ENCODE measurements around the gene KAZN.

DNA sequence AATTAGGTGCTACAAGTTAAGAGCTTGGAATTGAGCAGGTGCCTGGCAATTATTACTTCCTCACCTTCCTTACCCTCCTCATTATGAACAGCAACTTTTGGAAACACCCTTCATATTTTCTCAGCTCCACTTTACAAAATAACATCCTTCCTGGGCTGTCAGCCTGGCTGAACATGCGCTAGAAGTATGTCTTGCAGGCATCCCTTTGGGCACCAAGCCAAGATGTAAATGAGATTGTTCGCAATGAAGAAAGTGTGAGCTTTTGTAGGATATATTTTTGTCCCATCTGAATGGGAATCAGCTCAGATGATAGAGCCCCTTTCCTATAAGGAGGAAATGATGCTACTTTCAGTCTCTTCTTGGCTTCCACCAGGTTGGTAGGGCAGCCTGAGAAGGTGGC is 245.9 kb downstream of the KAZN start:
- no peak for TF ChIP-seq USF2 (IDR thresholded peaks at IDR 0.05)
- TF ChIP-seq, protein P1, sequence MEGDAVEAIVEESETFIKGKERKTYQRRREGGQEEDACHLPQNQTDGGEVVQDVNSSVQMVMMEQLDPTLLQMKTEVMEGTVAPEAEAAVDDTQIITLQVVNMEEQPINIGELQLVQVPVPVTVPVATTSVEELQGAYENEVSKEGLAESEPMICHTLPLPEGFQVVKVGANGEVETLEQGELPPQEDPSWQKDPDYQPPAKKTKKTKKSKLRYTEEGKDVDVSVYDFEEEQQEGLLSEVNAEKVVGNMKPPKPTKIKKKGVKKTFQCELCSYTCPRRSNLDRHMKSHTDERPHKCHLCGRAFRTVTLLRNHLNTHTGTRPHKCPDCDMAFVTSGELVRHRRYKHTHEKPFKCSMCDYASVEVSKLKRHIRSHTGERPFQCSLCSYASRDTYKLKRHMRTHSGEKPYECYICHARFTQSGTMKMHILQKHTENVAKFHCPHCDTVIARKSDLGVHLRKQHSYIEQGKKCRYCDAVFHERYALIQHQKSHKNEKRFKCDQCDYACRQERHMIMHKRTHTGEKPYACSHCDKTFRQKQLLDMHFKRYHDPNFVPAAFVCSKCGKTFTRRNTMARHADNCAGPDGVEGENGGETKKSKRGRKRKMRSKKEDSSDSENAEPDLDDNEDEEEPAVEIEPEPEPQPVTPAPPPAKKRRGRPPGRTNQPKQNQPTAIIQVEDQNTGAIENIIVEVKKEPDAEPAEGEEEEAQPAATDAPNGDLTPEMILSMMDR (IDR thresholded peaks at IDR 0.05): no peak
- no peak for TF ChIP-seq MAX (IDR thresholded peaks at IDR 0.05)
- no peak for TF ChIP-seq CEBPB (IDR thresholded peaks at IDR 0.05)
- no peak for TF ChIP-seq EP300 (IDR thresholded peaks at IDR 0.05)
- no peak for TF ChIP-seq POLR2A (IDR thresholded peaks at IDR 0.05; ENCODE audit: low read length)
- no peak for TF ChIP-seq BHLHE40 (IDR thresholded peaks at IDR 0.05; ENCODE audit: low read depth, low read length)
- no peak for TF ChIP-seq REST (IDR thresholded peaks at IDR 0.05)
- no peak for TF ChIP-seq ZC3H11A (IDR thresholded peaks at IDR 0.05)
- TF ChIP-seq GATA3 (IDR thresholded peaks at IDR 0.05; ENCODE audit: borderline replicate concordance): no peak

All from A549 (cell line).